Testis (tissue), 3 donors: ENCODE data around the gene GSTA4. TPM values are rescaled to one million over a fixed set of nuclear protein-coding genes. Genes with fewer than 3 reads are reported as not detected.
"Not testable (repeated sequence)": the region's sequence is repeated elsewhere in the genome, so short reads cannot be mapped to it uniquely, and the experiment has no call there.

Experiments
- DNase-seq: peaks from one replicate; pipeline ENCODE4 v3.0.0-alpha.2; 2019
- H3K27ac ChIP-seq, 2 donors: fragments of 200-600 bp; sonication (generic); one replicate each; pipeline ENCODE4 v1.5.1; 2019
- H3K27me3 ChIP-seq: fragments of 200-600 bp; sonication (generic); one replicate; pipeline ENCODE4 v1.5.1; 2019
- H3K36me3 ChIP-seq: fragments of 200-600 bp; sonication (generic); one replicate; pipeline ENCODE4 v1.5.1; 2017; ENCODE audit warnings: low read depth; ENCODE audit errors: missing control alignments
- H3K4me1 ChIP-seq: fragments of 200-600 bp; sonication (generic); one replicate; pipeline ENCODE4 v1.5.1; 2019
- H3K4me3 ChIP-seq, 2 donors: fragments of 200-600 bp; sonication (generic); one replicate each; pipeline ENCODE4 v1.5.1; 2017 to 2019
- H3K9me3 ChIP-seq: fragments of 200-600 bp; sonication (generic); one replicate; pipeline ENCODE4 v1.5.1; 2017
- CTCF ChIP-seq, 3 experiments: fragments of 450-650 bp in 2 of 3; fragments of 200-600 bp in 1 of 3; sonication (generic) in 1 of 3; IDR thresholded peaks; one replicate each; pipeline ENCODE4 v1.5.1; 2016 to 2019; ENCODE audit warnings: antibody characterized with exemption in 3 of 3, mild to moderate bottlenecking in 2 of 3, moderate library complexity in 1 of 3
- POLR2A ChIP-seq: fragments of 450-650 bp; IDR thresholded peaks from one replicate; pipeline ENCODE4 v1.6.1; 2017; ENCODE audit warnings: antibody characterized with exemption, mild to moderate bottlenecking, moderate library complexity
- WGBS, 2 donors: methylation state at CpG; one replicate each; pipeline ENCODE4 v1.1.5; 2018; 5-methylcytosine and 5-hydroxymethylcytosine counted together
- intact Hi-C: fragments of 100-400 bp; cut with DNase I; formaldehyde crosslinking; loops from one replicate; pipeline ENCODE4 v1.15.1; 2023; ENCODE audit warnings: low total_unique reads
- polyA plus RNA-seq: library from polyadenylated mRNA; stranded (reverse); fragments of 350-450 nt; fragmentation: Illumina TruSeq; extraction: RNeasy Lipid Tissue Mini Kit (QIAGEN cat#74804); gene quantifications from one replicate; pipeline ENCODE4 v1.2.3, GENCODE V29; 2014; ENCODE audit warnings: low read depth, low replicate concordance; ENCODE audit not compliant: insufficient read depth
- total RNA-seq, 2 donors: library from RNA; depleted of rRNA; stranded (reverse); fragments of >200 nt; gene quantifications; one replicate each; pipeline ENCODE4 v1.2.3, GENCODE V29; 2016

Gene GSTA4
- total and polyA plus RNA-seq, 3 donors from 2014 or later: 63.1 to 91.5 (median 87.3) TPM

GRCh38 chr6:52965380-52965779 is 29.7 kb downstream of the GSTA4 start:
- DNase-seq: no peak
- no peaks in the 10 kb centered on the region for H3K9me3 ChIP-seq
- H3K4me3 ChIP-seq: no peak overlapping the region
- H3K36me3 ChIP-seq: no peaks in the 10 kb centered on the region
- no peak overlapping the region for H3K27ac ChIP-seq
- no peaks in the 10 kb centered on the region for H3K4me1 ChIP-seq
- no peaks in the 10 kb centered on the region for H3K27me3 ChIP-seq
- intact Hi-C loops: no loop called here
- no peak for TF ChIP-seq CTCF (IDR thresholded peaks at IDR 0.05)
- no peak for TF ChIP-seq POLR2A
- 72 to 80% methylated on average over 4 of the region's 4 CpGs for WGBS, 2 donors

DNA sequence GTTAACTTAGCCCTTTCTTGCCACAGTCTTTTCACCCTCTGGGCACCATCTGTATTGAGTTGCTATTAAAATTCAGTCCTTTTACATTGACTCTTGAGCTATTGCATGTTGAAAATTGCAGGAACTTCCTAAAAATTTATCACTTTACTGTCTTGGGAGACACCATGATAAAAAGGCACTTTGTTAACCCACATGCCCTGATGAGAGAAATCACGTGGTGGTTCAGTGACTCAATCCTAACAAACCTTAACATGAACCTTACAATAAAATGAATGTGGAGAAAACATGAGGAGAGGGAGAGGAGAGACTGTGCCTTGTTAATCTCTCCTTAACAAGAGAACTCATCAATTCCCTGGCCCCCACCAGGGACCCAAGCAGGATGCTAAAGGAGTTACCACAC is 30.8 kb downstream of the GSTA4 start:
- no peaks in the 10 kb centered on the region for H3K4me1 ChIP-seq

GRCh38 chr6:52962701-52963100 is 32.4 kb downstream of the GSTA4 start:
- Histone ChIP-seq H3K4me3 (no peak overlapping the region), H3K36me3 (no peaks in the 10 kb centered on the region), H3K27ac (no peak overlapping the region), H3K4me1 (no peaks in the 10 kb centered on the region), H3K27me3 (no peaks in the 10 kb centered on the region), H3K9me3 (no peaks in the 10 kb centered on the region)
- 69 to 90% methylated on average over 2 to 6 of the region's 6 CpGs for WGBS, 2 donors
- intact Hi-C loops: no loop called here
- no peak for TF ChIP-seq CTCF (IDR thresholded peaks at IDR 0.05)
- TF ChIP-seq POLR2A: no peak
- no peak for DNase-seq

More for the DNA sequence above, 30.8 kb downstream of the GSTA4 start:
- 66 to 93% methylated on average over 1 of the region's 1 CpG for WGBS, 2 donors
- intact Hi-C loops: no loop called here
- no peak overlapping the region for H3K4me3 ChIP-seq
- no peaks in the 10 kb centered on the region for H3K27me3 ChIP-seq
- no peak for DNase-seq
- H3K36me3 ChIP-seq: no peaks in the 10 kb centered on the region
- no peak overlapping the region for H3K27ac ChIP-seq
- TF ChIP-seq POLR2A (no peak), CTCF (IDR thresholded peaks at IDR 0.05) (no peak)
- no peaks in the 10 kb centered on the region for H3K9me3 ChIP-seq

DNA sequence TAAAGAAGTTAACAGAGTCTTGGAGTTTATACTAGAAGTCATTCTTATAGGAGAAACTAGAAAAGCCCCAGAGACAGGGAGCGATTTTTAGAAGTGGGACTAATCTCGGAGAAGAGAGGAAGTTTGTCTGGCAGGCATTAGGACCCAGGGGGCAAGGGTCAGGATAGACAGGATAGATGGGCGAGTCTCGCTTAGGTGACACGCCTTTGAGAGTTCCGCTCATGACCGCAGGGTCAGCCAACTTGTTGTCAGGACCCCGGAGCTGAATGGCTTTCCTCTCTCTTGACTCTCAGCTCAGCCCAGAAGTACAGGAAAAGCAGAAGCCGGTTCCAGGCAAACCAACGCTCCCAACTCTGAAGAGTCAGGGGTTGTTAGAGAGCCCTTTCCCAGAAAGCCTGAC is 34.1 kb downstream of the GSTA4 start:
- H3K4me3 ChIP-seq, H3K9me3 ChIP-seq, H3K27ac ChIP-seq, H3K4me1 ChIP-seq, H3K36me3 ChIP-seq, intact Hi-C loops, H3K27me3 ChIP-seq, DNase-seq: not testable (repeated sequence)
- 69 to 80% methylated on average over 10 of the region's 10 CpGs for WGBS, 2 donors

DNA sequence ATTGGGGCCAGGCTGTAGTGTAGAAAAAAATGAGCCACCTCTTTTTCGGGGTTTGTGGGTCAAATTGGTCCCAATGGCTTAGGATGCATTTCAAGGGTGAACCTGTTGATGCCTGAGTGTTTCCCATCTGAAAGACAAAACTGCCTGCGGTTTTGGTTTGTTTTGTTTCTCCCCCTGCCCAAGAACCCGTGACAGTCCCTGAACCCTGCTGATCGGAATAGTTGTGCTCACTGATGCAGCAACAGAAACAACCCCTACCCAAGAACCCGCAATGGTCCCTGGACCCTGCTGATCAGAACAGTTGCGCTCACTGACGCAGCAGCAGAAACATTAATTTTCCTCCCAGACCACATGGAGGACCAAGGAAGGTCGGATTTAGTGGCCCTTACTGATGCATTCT is 34.9 kb downstream of the GSTA4 start:
- H3K27ac ChIP-seq, intact Hi-C loops, DNase-seq, H3K36me3 ChIP-seq, H3K27me3 ChIP-seq, H3K4me3 ChIP-seq, H3K9me3 ChIP-seq, H3K4me1 ChIP-seq: not testable (repeated sequence)
- 89 to 96% methylated on average over 7 to 8 of the region's 8 CpGs for WGBS, 2 donors

GRCh38 chr6:52958546-52959255 is 36.4 kb downstream of the GSTA4 start:
- TF ChIP-seq POLR2A: no peak
- TF ChIP-seq CTCF (IDR thresholded peaks at IDR 0.05): no peak
- Histone ChIP-seq H3K4me1 (no peaks in the 10 kb centered on the region), H3K36me3 (no peaks in the 10 kb centered on the region), H3K27ac (no peak overlapping the region), H3K27me3 (no peaks in the 10 kb centered on the region), H3K9me3 (no peaks in the 10 kb centered on the region), H3K4me3 (no peak overlapping the region)
- no peak for DNase-seq
- WGBS, 2 donors: 69 to 76% methylated on average over 8 of the region's 8 CpGs
- intact Hi-C loops: no loop called here
